ENCODE data around the gene EXO1. TPM values are rescaled to one million over a fixed set of nuclear protein-coding genes. Genes with fewer than 3 reads are reported as not detected.

Gene EXO1
- total RNA-seq, 2 donors from 2014 or later: 21.7 to 30.9 TPM

- Histone ChIP-seq H3K9me3 (ENCODE audit: control insufficient read depth, low read length) (no peaks in the 10 kb centered on the region), H3K4me3 (ENCODE audit: low read length) (no peak overlapping the region), H3K9ac (ENCODE audit: extremely low read depth, low read length, poor library complexity, severe bottlenecking) (no peak overlapping the region), H3K4me1 (ENCODE audit: control insufficient read depth, insufficient read depth, low read length) (no peaks in the 10 kb centered on the region), H3K36me3 (ENCODE audit: control insufficient read depth, insufficient read depth, low read length) (no peaks in the 10 kb centered on the region), H3K27me3 (ENCODE audit: control insufficient read depth, insufficient read depth, low read length, poor library complexity, severe bottlenecking) (no peaks in the 10 kb centered on the region), H3K27ac (ENCODE audit: low read depth, low read length) (no peak overlapping the region)
- no peak overlapping the region for H3K4me3 Mint-ChIP-seq
- peaks cover 2% of the 10 kb centered on the region for H3K4me1 Mint-ChIP-seq
- no peak for TF ChIP-seq CTCF (conservative IDR thresholded peaks at IDR 0.05)
- 94 to 100% methylated on average over 3 to 7 of the region's 7 CpGs for WGBS, 2 experiments (ENCODE audit: insufficient coverage in 1 of 2, insufficient read length in 1 of 2)
- H3K9me3 Mint-ChIP-seq: peaks cover 4% of the 10 kb centered on the region
- no peaks in the 10 kb centered on the region for H3K36me3 Mint-ChIP-seq (ENCODE audit: low read depth)
- H3K27ac Mint-ChIP-seq: no peak overlapping the region
- DNase-seq: no peak
- no peaks in the 10 kb centered on the region for H3K27me3 Mint-ChIP-seq (ENCODE audit: insufficient read depth)
These were observed 68.2 kb downstream of the EXO1 start for GRCh38 chr1:241916196-241916595.

GRCh38 chr1:241917487-241917886 is 69.5 kb downstream of the EXO1 start:
- peaks cover 4% of the 10 kb centered on the region for H3K9me3 Mint-ChIP-seq
- Histone ChIP-seq H3K9me3 (ENCODE audit: control insufficient read depth, low read length) (no peaks in the 10 kb centered on the region), H3K4me3 (ENCODE audit: low read length) (no peak overlapping the region), H3K4me1 (ENCODE audit: control insufficient read depth, insufficient read depth, low read length) (no peaks in the 10 kb centered on the region), H3K9ac (ENCODE audit: extremely low read depth, low read length, poor library complexity, severe bottlenecking) (no peak overlapping the region), H3K27ac (ENCODE audit: low read depth, low read length) (no peak overlapping the region), H3K27me3 (ENCODE audit: control insufficient read depth, insufficient read depth, low read length, poor library complexity, severe bottlenecking) (no peaks in the 10 kb centered on the region), H3K36me3 (ENCODE audit: control insufficient read depth, insufficient read depth, low read length) (no peaks in the 10 kb centered on the region)
- DNase-seq: peak; percentile 52
- H3K4me1 Mint-ChIP-seq: peaks cover 2% of the 10 kb centered on the region
- H3K36me3 Mint-ChIP-seq (ENCODE audit: low read depth): no peaks in the 10 kb centered on the region
- H3K27me3 Mint-ChIP-seq (ENCODE audit: insufficient read depth): no peaks in the 10 kb centered on the region
- no peak for TF ChIP-seq CTCF (conservative IDR thresholded peaks at IDR 0.05)
- H3K27ac Mint-ChIP-seq: no peak overlapping the region
- H3K4me3 Mint-ChIP-seq: no peak overlapping the region
- WGBS, 2 experiments (ENCODE audit: insufficient coverage in 1 of 2, insufficient read length in 1 of 2): 96 to 100% methylated on average over 2 to 12 of the region's 12 CpGs

- no peaks in the 10 kb centered on the region for H3K36me3 ChIP-seq (ENCODE audit: control insufficient read depth, insufficient read depth, low read length)
- no peaks in the 10 kb centered on the region for H3K27me3 Mint-ChIP-seq (ENCODE audit: insufficient read depth)
- DNase-seq: no peak
- TF ChIP-seq CTCF (conservative IDR thresholded peaks at IDR 0.05): no peak
- H3K27ac ChIP-seq (ENCODE audit: low read depth, low read length): no peak overlapping the region
- peaks cover 4% of the 10 kb centered on the region for H3K9me3 Mint-ChIP-seq
- no peaks in the 10 kb centered on the region for H3K4me1 ChIP-seq (ENCODE audit: control insufficient read depth, insufficient read depth, low read length)
- H3K4me3 ChIP-seq (ENCODE audit: low read length): no peak overlapping the region
- no peak overlapping the region for H3K4me3 Mint-ChIP-seq
- no peaks in the 10 kb centered on the region for H3K36me3 Mint-ChIP-seq (ENCODE audit: low read depth)
- no peaks in the 10 kb centered on the region for H3K9me3 ChIP-seq (ENCODE audit: control insufficient read depth, low read length)
- H3K9ac ChIP-seq (ENCODE audit: extremely low read depth, low read length, poor library complexity, severe bottlenecking): no peak overlapping the region
- H3K27me3 ChIP-seq (ENCODE audit: control insufficient read depth, insufficient read depth, low read length, poor library complexity, severe bottlenecking): no peaks in the 10 kb centered on the region
- 86 to 95% methylated on average over 4 to 5 of the region's 5 CpGs for WGBS, 2 experiments (ENCODE audit: insufficient coverage in 1 of 2, insufficient read length in 1 of 2)
- H3K27ac Mint-ChIP-seq: no peak overlapping the region
- peaks cover 2% of the 10 kb centered on the region for H3K4me1 Mint-ChIP-seq
These were observed 70.9 kb downstream of the EXO1 start for GRCh38 chr1:241918879-241919278.

Measured in endodermal cell (in vitro differentiated cells).